Superior temporal gyrus (tissue), 1 donor: ENCODE measurements around the gene PITPNM3.
"Not testable (repeated sequence)": the region's sequence is repeated elsewhere in the genome, so short reads cannot be mapped to it uniquely, and the experiment has no call there.

ENCODE experiments used
- DNase-seq: peaks from one replicate; pipeline ENCODE4 v3.0.0-alpha.2; 2016; ENCODE audit errors: extremely low spot score

The PITPNM3 gene

DNA sequence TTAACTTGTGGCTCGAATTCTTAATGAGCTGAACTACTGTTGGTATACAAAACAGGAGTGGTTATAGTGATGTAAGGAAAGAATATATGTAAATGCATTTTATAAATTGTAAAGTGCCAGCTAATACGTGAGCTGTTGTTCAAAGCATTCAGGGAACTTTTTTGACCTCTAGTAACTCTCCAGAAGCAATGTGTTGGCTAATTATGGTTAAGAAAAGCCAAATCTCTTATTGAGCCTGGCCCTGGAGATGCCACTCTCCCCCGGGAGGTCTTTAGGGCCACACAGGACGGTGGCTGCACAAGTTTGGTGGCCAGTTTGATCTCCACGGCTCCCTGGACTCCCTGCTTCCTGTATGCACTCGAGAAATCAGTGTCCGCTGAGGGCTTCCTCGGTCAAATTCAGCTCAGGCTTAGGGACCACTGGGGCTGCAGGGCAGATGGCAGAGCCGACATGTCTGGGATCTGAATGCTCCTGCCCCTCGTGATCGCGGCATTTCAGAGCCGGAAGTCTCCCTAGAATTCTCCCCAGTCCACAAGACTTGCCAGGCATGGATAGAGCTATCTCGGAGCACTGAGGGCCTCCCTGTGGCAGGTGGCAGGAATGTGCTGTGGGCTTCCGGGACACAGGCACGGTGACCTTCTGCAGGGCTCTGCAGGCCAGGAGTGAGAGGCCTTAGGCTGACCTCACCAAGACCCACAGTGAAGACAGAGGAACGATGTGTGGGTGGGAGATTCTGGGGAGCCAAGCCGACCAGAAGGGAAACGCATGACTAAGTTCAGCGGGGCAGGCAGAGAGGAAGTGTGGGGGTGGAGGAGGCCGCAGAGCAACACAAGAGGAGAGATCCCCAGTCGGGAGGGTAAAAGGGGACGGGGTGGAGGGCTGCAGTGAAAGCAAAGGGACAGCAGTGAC, 18.6 kb upstream of the PITPNM3 start:
- no peak for DNase-seq

DNA sequence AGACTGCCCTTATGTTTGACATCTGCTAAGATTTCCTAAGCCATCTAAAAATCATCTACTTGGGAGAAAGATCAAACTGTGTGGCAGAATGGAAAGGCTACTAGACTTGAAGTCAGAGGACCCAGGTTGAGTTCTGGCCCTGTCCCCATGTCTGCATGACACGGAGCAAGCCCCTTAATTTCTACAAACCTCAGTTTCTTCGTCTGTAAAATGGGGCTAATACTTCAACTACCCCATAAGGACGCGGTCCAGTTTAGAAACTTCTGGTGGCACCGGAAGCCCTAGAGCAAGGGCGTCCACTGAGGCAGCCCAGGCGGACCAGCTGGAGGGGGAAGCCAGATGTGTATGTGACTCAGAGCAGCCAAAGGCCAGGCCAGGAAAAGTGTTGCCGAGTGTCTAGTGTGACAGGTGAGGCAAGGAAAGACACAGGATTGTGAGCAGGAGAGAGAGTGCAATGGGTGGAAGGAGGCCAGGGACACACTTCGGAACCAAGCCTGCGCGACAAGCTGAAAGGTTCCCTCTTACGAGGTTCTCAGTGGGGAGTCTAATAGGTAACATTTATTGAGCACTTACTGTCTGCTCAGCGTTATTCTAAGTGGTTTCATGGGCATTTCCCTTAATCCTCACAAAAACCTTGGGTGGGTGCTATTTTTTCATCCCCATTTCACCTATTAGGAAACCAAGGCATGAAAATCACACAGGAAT, 17.8 kb upstream of the PITPNM3 start:
- DNase-seq, result no peak

DNA sequence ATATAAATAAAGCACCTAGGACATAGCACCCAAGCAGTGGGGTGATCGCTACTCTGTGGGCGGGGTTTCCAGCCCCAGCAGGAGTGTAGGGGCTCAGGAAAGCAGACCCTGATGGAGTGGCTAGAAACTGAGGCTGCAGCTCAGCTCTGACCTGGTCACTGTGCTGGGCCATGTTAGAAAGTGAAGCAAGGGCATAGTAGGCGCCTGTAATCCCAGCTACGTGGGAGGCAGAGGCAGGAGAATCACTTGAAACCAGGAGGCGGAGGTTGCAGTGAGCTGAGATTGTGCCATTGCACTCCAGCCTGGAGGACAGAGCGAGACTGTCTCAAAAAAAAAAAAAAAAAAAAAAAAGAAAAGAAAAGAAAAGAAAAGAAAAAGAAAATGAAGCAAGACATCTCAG, 17.1 kb upstream of the PITPNM3 start:
- not testable (repeated sequence) for DNase-seq

DNA sequence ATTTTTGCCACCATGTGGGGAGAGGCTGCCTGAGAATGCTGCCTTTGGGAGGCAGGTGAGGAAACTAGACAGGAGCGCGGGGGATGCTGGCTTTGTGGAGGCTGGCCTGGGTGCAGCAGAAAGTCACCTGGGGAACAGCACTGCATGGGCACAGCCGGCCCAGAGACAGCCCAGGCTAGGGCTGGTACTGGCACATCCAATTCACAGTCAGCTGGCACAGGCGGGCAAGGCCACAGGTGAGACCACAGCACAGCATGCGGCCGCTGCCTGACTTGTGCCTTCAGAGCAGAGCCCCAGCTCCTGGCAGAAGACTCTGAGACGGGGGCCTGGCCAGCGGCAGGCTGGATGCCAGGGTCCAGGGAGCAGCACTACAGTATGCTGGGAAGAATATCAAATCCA, 16.6 kb upstream of the PITPNM3 start:
- DNase-seq, result no peak

DNA sequence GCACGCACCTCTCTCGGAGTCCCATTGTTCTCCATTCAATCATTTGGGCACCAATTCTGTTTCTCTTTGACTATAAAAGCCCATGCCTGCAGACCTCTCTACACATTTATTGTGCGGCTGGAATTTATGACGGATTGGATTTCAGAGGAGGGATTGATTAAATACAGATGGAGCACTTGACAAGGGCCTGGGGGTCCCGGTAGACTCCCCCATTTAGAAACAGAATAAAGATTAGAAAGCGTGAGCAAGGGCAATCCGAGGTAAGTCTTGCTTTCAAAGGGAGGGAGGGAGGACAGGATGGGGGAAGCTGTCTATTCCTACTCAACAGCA, 15.1 kb upstream of the PITPNM3 start:
- DNase-seq, result no peak

DNA sequence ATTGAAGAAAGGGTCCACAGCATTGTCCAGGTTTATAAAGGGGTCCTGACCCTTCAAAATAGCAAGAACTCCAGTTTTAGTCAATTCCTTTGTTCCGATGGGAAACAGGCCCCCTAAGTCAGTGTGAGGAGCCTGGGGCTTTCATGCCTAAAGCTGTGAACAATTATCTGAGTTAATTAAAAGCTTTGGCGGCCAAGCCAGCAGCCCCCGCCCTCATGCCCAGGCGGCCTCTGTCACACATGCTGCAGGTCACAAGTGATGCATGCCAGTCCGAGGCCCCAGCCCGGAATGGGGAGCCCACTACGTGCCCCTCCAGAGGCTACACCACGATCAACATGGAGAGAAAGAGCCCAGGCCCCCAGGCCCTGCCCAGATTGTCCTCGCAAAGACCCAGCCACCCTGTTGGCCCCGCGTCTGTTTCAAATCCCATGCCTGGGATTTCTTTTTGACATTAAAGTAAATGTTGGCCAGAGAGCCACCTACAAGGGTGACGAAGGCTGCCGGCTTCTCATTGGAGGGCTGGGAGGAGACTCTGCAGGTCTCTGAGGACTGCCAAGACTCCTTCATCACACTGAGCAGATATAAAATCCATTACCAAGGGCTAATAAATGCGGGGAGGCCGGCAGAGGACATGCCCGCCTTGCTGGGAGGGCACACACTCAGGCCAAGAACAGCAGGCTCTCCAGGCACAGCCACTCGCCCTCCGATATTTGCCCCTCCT, 14.5 kb upstream of the PITPNM3 start:
- no peak for DNase-seq

DNA sequence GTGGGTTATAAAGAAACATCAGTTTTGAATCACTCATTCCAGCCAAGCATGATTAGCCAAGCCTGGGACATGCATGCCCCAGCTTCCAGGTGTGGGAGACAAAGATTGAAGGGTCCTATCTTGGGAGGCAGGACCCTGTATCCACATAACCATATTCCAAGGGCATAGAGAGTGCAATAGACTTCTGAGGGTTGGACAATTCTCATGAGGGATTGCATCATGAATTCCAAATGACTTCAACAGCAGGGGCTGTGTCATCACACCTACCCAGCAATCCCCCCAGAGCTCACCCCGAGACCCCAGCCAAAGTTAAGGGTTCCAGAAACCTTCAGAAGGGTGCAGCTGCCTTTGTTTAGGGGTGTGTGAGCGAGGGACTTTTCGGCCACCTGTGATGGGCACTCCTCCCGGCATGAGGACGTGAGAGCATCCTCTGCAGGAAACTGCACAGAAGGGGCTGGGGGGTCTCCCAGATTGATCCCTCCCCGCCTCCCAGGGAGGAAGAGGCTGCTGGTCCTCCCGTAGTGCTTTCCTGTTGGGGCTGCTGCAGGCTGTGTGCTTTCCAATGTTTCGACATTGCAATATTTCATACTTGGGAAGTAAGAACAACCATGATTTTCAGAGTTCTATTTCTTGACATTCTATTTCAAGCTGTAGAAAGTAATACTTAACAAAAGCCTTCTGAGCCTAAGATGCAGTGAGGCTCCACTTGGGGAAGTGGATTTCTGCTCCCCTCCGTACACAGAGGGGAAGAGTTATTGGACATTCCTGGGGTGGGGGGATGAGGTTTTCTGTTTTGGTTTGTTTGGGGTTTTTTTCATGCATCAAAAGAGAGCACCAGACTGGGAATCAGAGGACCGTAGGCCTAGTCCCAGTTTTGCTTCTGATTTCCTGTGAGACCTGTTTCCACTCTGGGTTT, 13.3 kb upstream of the PITPNM3 start:
- no peak for DNase-seq

DNA sequence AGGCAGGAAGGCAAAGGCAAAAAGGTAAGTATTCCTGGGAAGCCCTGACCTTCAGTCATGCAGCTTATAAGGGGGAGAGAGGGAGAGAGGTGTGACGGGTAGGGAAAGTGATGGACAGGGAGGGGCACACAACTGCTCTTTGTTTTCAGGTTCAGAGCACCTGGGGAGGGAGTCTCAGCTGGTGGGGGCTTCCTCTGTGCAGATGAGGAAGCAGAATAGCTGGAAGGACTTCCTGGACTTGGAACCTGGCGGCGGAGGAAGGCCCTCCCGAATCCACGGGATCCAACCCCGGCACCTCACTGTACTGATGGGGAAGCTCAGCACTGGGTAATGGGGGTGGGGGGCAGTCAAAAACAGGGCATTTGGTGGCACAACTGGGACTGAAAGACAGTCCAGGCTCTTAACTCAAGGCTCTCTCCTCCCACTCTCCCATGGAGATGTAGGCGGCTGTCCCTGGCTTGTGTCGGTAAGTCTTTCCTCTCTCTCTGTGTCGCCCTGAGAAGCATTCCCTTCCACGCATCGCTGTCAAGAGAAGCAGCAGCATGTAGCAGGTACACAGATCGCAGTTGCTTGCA, 11.9 kb upstream of the PITPNM3 start:
- no peak for DNase-seq

DNA sequence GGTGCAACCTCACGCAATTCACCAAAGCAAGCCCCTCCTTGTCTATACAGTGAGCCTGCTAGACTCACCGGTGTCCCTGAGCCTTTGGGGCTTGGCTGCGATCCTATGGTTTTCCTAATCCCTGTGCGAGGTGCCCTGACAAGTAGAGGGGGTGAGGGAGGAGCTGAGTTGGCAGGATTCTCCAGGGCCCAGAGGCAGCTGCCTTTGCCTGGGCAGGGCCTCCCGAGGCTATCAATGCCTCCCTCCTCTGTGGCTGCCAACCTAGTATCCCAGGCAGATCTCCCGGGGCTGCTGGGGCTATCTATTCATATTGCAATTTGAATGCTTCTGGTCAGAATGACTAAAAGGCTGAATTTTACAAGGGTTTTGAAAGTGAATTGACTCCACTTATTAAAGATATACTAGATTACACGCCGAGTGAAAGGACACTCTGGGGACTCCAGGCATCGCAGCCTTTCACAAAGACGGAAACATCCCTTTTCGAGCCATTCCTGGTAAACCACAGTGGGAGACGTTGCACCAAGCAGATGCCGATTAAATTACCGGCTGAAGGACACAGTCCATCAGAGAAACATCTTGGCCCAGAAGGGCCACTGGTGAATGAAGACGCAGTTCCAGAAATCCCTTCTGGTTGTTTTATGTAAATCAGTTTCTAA, 11.3 kb upstream of the PITPNM3 start:
- no peak for DNase-seq

DNA sequence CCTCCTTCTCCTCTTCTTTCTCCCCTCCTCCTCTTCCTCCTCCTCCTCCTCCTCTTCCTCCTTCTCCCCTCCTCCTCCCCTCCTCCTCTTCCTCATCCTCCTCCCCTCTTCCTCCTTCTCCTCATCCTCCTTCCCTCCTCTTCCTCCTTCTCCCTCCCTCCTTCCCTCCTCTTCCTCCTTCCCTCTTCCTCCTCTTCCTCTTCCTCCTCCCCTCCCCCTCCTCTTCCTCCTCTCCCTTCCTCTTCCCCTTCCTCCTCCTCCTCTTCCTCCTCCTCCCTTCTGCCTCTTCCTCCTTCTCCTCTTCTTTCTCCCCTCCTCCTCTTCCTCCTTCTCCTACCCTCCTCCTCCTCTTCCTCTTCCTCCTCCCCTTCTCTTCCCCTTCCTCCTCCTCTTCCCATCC, 5.1 kb upstream of the PITPNM3 start:
- no peak for DNase-seq

DNA sequence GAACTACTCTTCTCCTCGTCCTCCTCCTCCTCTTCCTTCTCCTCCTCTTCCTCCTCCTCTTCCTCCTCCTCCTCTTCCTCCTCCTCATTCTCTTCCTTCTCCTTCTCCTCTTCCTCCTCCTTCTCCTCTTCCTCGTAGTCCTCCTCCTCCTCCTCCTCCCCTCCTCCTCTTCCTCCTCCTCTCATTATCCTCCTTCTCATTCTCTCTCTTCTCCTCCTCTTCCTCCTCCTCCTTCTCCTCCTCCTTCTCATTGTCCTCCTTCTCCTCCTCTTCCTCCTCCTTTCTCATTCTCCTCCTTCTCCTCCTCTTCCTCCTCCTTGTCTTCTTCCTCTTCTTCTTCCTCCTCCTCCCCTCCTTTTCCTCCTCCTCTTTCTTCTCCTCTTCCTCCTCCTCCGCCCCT, 4.1 kb upstream of the PITPNM3 start:
- DNase-seq, result no peak

DNA sequence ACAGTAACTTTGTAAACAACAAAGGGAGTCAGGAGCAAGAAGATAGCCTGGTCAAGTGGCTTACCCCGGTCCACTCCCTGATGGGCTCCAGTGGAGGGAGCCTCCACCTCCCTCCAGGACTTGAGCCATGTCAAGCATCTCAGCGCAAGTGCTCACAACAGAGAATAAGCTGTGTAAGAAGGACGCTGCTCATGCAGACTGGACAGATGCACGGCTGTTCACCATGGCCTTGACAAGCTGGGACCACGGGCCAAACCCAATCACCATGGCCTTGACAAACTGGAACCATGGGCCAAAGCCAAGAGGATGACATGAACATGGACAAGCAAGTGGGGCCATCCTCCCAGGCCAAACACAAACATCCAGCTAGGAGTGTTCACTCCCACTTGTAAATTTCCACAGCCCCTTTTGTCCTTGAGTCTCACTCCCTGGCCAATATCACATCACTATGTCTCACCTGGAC, 3.4 kb upstream of the PITPNM3 start:
- no peak for DNase-seq

DNA sequence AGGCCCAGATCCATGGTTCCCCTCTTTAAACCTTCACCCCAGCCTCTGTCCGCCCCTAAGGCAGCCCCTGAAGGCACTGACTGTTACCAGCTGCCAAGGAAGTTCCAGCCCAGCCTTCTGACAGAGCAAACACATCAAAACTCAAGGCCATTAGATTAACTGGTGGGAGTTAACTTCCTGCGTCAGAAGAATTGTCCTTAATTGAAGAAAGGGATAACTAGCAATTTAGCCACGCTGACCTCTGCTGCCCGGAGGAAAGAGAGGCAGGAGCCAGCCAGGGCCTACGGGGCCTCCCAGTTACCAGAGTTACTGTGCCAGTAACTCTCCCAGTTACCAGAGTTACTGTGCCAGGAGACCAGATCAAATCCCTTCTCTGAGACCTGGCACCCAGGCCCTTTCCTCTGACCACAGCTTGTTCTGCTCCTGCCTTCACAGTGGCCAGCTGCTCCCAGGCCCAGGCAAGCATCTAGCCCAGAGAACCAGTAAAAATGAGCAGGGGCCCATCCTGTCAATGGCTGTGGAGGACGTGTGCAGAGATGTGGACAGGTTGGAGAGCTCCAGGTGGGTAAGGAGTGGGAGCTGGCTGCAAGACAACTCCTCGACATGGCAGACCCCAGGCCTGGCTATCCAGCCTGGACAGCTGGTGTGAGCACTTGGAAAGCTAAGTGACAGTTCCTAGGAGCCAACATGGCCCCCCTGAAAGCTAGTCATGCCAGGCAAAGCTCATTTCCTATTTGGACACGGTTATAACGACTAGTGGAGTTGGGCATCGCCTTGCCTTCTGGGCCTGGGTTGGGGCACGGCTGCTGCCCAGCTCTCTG, 2.8 kb upstream of the PITPNM3 start:
- DNase-seq, result no peak

DNA sequence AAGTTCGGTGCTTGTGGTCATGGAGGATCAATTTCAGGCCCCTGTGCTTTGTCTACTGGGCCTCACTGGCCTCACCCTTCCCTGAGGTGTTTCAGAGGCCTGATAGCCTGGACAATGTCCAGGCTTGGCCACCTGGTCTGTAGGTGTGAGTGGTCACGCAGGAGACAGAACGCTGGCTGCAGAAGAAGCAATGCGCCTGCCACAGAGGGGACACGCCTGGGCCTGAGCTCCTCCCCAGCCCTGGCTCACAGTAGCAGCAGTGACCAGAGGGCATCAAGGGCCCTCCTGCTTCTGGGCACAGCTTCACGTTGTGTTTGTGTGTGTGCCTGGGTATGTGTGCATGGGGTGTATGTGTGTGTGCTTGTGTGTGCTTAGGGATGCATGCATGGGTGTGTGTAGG, 1.9 kb upstream of the PITPNM3 start:
- no peak for DNase-seq

DNA sequence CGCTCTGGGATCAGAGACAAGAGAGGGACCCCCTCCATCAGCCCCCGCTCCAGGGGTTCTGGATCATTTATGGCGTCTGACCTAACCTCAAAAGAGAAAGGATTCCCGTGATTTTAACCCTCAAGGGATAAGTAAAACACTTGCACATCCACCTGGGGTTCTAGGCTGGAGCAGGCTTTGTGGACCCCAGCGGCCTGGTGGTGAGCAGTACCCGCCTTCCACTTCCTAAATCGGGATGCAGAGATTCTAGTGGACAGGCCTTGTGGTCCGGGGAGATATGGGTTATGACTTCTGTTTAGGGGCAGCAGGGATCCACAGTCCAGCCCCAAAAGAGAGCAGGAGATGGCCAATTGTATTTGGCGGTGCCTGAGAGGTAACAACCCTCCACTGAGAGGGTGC, 684 bp upstream of the PITPNM3 start:
- no peak for DNase-seq

DNA sequence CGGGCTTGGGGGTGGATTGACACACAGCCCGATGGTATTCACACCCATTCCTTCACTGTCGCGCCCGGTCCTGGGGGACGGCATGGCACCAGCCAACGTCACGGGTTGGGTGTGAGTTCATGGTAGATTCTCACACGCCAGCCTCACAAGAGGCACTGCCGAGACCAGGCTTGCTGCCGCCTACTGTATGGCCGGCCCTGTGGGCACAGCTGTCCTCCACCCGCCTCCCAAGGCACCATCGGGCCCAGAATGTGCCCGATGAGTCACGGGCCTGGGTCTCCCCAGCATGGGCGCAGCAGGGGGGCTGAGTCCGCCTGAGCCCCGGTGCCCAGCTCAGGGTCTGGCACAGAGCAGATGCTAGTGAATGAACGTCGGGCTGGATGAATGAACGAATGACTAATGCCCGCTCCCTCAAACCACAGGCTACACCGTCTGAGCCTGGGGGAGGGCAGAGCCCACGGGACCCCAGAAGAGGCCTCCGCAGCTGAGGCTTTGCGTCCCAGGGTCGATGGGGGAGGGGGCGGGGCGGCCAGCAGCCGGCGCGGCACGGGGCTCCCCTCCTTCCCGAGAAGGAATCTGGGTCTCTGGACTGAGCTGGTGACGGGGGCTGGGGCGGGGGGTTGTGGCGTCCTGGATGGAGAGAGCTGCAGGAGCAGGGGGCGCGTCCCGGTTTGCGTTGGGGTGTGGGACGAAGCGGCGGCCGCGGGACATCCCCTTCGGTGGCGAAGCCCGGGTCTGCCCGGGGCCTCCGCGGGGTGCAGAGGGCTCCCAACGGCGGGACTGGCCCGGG, 829 bp downstream of the PITPNM3 start:
- no peak for DNase-seq

DNA sequence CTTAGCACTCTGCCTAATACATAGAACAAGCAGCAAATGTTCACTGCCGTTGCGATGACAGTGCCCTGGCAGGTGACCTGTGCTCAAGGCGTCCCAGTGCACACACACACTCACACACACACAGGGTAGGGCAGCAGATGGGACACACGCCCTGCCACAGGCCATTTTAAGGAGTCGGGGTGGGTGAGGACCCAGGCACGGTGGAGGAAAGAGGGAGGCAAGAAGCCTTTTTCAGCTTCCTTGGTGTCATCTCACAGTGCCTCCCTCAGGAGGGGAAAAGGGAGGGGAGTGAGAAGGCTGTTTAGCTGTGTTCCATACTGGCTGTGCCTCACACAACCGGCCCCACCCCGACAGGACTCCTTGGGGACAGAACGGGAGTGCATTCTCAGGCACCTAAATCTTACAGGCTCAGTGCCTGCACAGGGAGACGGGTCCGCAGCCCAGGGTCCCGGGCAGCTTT, 1.5 kb downstream of the PITPNM3 start:
- no peak for DNase-seq

DNA sequence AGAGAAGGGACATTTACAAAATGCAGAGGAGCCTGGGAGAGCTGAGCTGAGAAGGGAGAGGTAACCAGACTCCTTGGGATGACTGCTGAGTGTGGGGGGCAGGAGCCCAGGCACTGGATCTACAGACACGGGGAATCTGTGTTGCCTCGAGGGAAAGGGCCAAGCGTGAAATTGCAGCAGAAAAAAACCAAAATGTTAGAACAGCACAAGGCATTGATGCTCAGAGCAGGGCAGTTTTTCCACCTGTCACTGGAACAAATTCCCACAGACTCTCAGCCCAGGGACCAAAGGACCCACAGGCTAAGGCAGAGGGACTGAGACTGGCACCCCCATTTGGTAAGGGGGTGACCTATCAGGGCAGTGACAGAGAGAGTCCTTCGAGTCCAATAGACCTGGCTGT, 2.0 kb downstream of the PITPNM3 start:
- DNase-seq, result no peak
